ENCODE data around the gene CDKN2AIP.
"Not testable (repeated sequence)": the region's sequence is repeated elsewhere in the genome, so short reads cannot be mapped to it uniquely, and the experiment has no call there.

Gene CDKN2AIP

GRCh38 chr4:183413234-183414200, 30.9 kb upstream of the CDKN2AIP start:
- no peak for DNase-seq

GRCh38 chr4:183416879-183417755, 27.3 kb upstream of the CDKN2AIP start:
- no peak for DNase-seq

GRCh38 chr4:183422962-183423631, 21.3 kb upstream of the CDKN2AIP start:
- no peak for DNase-seq

GRCh38 chr4:183424109-183424744, 20.2 kb upstream of the CDKN2AIP start:
- DNase-seq: no peak

GRCh38 chr4:183426507-183426906, 17.9 kb upstream of the CDKN2AIP start:
- DNase-seq: no peak

- DNase-seq: no peak
Observed at GRCh38 chr4:183429489-183429888, 14.9 kb upstream of the CDKN2AIP start.

GRCh38 chr4:183430317-183430993, 14.0 kb upstream of the CDKN2AIP start:
- peak; percentile 18 to 23 for DNase-seq

GRCh38 chr4:183430994-183431347, 13.5 kb upstream of the CDKN2AIP start:
- no peak for DNase-seq

- no peak for DNase-seq
Observed at GRCh38 chr4:183431614-183432013, 12.8 kb upstream of the CDKN2AIP start.

- DNase-seq: not testable (repeated sequence)
Observed at GRCh38 chr4:183433183-183433582, 11.3 kb upstream of the CDKN2AIP start.

- no peak for DNase-seq
Observed at GRCh38 chr4:183434264-183434663, 10.2 kb upstream of the CDKN2AIP start.

GRCh38 chr4:183434666-183435190, 9.7 kb upstream of the CDKN2AIP start:
- no peak for DNase-seq

GRCh38 chr4:183435803-183436202, 8.6 kb upstream of the CDKN2AIP start:
- no peak for DNase-seq

GRCh38 chr4:183436417-183436816, 8.0 kb upstream of the CDKN2AIP start:
- no peak for DNase-seq

- no peak for DNase-seq
Observed at GRCh38 chr4:183437452-183437851, 7.0 kb upstream of the CDKN2AIP start.

GRCh38 chr4:183438458-183439113, 5.8 kb upstream of the CDKN2AIP start:
- no peak for DNase-seq

GRCh38 chr4:183441276-183441675, 3.2 kb upstream of the CDKN2AIP start:
- no peak for DNase-seq

GRCh38 chr4:183443655-183444213, 702 bp upstream of the CDKN2AIP start:
- DNase-seq: peak; percentile 40 to 51

- DNase-seq: peak in 1 of 2 experiments; percentile 58
Observed at GRCh38 chr4:183445097-183445428, 627 bp downstream of the CDKN2AIP start.

GRCh38 chr4:183447646-183448045, 3.2 kb downstream of the CDKN2AIP start:
- DNase-seq: no peak

- DNase-seq: no peak
Observed at GRCh38 chr4:183448436-183448835, 4.0 kb downstream of the CDKN2AIP start.

Measured in activated CD4-positive, alpha-beta T cell treated with anti-CD3 and anti-CD28 coated beads, Interleukin-2, amount 50 U/mL, for 48 hours (primary cell).